NT2/D1 (cell line): ENCODE results near the gene CACNA1I.

Experiments used
- DNase-seq: peaks from one replicate; pipeline ENCODE4 v3.0.0-alpha.2; 2011; ENCODE audit warnings: low read depth, low spot score
- H3K27me3 ChIP-seq: 2 replicates; pipeline ENCODE4 v1.6.0; 2011; ENCODE audit warnings: mild to moderate bottlenecking; ENCODE audit not compliant: insufficient read length, insufficient read depth
- H3K36me3 ChIP-seq: 2 replicates; pipeline ENCODE4 v1.6.1; 2011; ENCODE audit warnings: mild to moderate bottlenecking, low read length, mixed read lengths; ENCODE audit not compliant: insufficient read depth, insufficient read length
- H3K4me1 ChIP-seq: 2 replicates; pipeline ENCODE4 v1.5.1; 2011; ENCODE audit not compliant: insufficient read depth, insufficient read length
- H3K4me3 ChIP-seq: 2 replicates; pipeline ENCODE4 v1.5.1; 2011; ENCODE audit warnings: low read depth; ENCODE audit not compliant: insufficient read length
- H3K9ac ChIP-seq: 2 replicates; pipeline ENCODE4 v1.6.0; 2011; ENCODE audit warnings: low read depth; ENCODE audit not compliant: insufficient read length
- H3K9me3 ChIP-seq: 2 replicates; pipeline ENCODE4 v1.5.1; 2011; ENCODE audit warnings: mild to moderate bottlenecking, low read length; ENCODE audit not compliant: insufficient read depth
- SUZ12 ChIP-seq: IDR thresholded peaks from 2 replicates; pipeline ENCODE4 v1.6.1; 2011; ENCODE audit not compliant: insufficient read length, insufficient read depth; ENCODE audit errors: extremely low read depth
- YY1 ChIP-seq: IDR thresholded peaks from 2 replicates; pipeline ENCODE4 v1.6.1; 2011; ENCODE audit not compliant: insufficient read length, insufficient read depth
- ZNF274 ChIP-seq: IDR thresholded peaks from 2 replicates; pipeline ENCODE4 v1.6.1; 2011; ENCODE audit warnings: mild to moderate bottlenecking, low read depth, low read length

CACNA1I gene

DNA sequence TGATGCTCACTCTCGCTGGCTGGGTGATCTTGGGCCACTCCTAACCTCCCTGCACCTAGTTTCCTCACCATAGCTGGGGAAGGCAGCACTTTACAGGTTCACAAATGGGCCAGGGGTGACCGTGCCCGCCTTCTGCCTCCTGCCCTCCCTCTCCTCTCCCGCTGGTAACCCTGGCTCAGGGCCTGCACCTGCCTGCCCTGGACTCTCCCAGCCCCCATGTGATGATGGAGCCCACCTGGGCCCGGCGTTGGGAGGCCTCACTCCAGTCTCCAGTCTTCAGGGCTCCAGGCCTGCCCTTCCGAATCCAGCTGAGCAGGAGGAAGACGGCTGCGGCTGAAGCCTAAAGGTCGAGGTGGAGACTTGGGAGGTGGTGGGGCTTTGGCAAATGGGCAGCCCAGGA lies 152.9 kb downstream of the CACNA1I start:
- H3K36me3 ChIP-seq = no peaks in the 10 kb centered on the region
- no peak overlapping the region for H3K9ac ChIP-seq
- H3K4me3 ChIP-seq = no peak overlapping the region
- no peaks in the 10 kb centered on the region for H3K9me3 ChIP-seq
- no peak for TF ChIP-seq YY1
- peaks cover 5% of the 10 kb centered on the region for H3K4me1 ChIP-seq
- DNase-seq = no peak
- peaks cover 22% of the 10 kb centered on the region for H3K27me3 ChIP-seq

DNA sequence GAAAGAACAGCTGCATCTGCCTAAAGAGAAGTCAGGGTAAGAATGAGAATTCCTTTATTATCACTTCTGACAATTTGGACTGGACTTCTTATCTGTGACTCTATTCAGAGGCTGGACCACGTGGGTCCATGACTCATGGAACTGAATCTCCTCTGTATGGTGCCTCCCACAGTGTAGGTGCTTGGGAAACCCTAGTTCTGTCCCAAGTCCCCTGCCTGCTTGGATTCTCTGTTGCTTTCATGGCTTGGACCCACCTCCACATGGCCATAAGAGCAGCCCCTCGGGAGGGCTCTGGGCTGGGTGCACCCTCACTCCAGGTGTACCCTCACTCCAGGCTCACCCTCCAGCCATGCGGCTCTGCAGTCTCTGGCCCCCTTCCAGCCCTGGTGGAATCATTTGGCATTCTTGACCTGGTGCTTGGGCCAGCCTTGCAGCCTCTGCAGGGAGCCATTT lies 153.4 kb downstream of the CACNA1I start:
- Histone ChIP-seq H3K9me3 (no peaks in the 10 kb centered on the region), H3K9ac (no peak overlapping the region), H3K4me3 (no peak overlapping the region), H3K36me3 (no peaks in the 10 kb centered on the region), H3K27me3 (peaks cover 26% of the 10 kb centered on the region), H3K4me1 (peaks cover 5% of the 10 kb centered on the region)
- DNase-seq = no peak
- TF ChIP-seq YY1 = no peak
- TF ChIP-seq SUZ12 = no peak
- TF ChIP-seq ZNF274 = no peak

DNA sequence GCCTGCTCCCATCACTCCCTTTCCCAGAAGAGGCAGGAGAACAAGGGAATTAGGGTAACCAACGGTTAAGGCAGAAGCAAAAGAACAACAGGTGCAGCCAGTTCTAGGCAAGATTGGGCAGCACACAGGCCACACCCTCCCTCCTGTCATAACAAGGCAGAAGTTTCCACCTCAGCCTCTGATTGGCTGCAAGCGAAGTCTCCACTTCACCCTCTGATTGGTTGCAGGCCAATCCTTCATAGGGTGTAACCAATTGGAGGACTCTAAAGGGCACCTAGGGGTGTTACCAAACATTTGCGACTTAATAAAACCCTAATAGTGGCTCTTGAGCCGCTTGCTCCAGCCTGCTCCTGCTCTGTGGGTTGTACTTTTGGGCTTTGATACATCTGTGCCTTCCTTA lies 153.8 kb downstream of the CACNA1I start:
- H3K4me3 ChIP-seq = no peak overlapping the region
- H3K36me3 ChIP-seq = no peaks in the 10 kb centered on the region
- no peak overlapping the region for H3K9ac ChIP-seq

DNA sequence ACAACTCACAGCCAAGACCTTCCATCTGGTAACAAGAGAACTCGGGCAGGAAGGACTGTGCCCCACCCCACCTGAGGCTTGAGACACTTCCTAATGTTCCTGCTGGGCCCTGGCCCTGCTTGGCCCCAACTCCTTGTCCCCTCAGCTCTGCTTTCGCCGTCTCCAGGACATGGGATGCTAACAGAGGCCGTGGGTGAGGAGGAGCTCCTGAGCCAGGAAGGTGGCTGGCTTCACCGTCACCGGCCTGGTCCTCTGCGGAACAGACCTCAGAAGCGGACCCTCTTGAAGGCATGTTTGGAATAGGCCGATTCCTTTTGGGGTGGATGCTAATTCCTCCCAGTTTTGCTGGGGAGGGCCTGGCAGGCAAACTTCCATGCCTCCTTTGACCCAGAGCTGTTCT lies 154.3 kb downstream of the CACNA1I start:
- Histone ChIP-seq H3K4me3 (no peak overlapping the region), H3K27me3 (peaks cover 26% of the 10 kb centered on the region), H3K36me3 (no peaks in the 10 kb centered on the region), H3K4me1 (peaks cover 5% of the 10 kb centered on the region), H3K9ac (no peak overlapping the region), H3K9me3 (no peaks in the 10 kb centered on the region)
- TF ChIP-seq YY1 (no peak), ZNF274 (no peak), SUZ12 (no peak)
- no peak for DNase-seq

More for the DNA sequence above, 153.8 kb downstream of the CACNA1I start:
- no peaks in the 10 kb centered on the region for H3K9me3 ChIP-seq
- peaks cover 26% of the 10 kb centered on the region for H3K27me3 ChIP-seq
- H3K4me1 ChIP-seq = peaks cover 5% of the 10 kb centered on the region
- TF ChIP-seq SUZ12 (no peak), YY1 (no peak), ZNF274 (no peak)
- no peak for DNase-seq

DNA sequence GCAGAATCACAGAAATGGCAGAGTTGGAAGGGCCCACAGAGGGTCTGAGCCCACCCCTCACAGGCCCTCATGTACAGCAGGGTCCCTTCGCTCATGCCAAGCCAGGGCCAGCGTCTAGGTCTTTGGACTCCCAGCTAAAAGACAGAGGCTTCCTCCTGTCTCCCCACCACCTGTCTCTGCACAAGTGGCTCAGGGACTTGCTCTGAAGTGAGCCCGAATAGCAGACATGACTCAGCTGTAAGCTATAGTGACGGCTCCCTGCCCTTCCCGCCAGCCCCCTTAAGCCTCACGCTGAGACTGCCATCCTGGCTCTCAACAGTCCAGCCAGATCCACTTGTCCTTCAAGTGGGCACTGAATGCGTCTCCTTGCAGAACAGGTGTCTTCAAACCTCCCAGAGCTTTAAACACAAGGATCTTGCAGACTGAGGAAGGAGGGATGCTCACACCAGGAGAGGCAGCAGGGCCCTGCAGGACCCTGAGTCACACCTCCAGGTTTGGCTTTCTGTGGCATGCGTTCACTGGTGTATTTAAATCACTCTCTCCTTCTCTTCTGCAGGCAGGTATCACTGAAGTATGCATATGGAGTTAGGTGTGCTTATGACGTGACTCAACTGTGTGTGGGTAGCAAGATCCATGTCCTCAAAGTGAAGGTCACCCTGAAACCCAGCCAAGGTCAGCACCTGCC lies 154.9 kb downstream of the CACNA1I start:
- no peak overlapping the region for H3K4me3 ChIP-seq
- H3K36me3 ChIP-seq = no peaks in the 10 kb centered on the region
- H3K9me3 ChIP-seq = no peaks in the 10 kb centered on the region
- DNase-seq = no peak
- H3K27me3 ChIP-seq = peaks cover 26% of the 10 kb centered on the region
- H3K9ac ChIP-seq = no peak overlapping the region
- peaks cover 5% of the 10 kb centered on the region for H3K4me1 ChIP-seq
- no peak for TF ChIP-seq YY1
- TF ChIP-seq SUZ12 = no peak
- TF ChIP-seq ZNF274 = no peak

DNA sequence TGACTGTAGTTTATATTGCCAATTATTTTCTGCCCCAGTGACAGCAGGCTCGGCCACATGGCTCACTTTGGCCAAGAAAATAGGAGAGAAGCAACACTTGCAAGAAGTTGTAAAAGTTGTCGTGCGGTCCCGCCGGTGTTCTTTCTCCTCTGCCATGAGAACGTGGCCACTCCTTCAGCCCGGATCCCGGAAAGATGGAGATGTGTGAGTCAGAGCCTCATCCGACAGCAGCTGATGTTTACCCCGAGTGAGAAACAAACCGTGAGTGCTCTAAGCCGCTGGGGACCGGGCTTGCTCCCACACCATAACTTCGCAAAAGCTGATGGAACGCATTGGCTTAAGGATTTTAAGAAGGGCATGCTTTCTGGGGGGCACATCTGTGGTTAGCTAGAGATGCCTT lies 157.0 kb downstream of the CACNA1I start:
- DNase-seq = no peak
- Histone ChIP-seq H3K9ac (no peak overlapping the region), H3K4me1 (peaks cover 5% of the 10 kb centered on the region), H3K36me3 (no peaks in the 10 kb centered on the region), H3K4me3 (no peak overlapping the region), H3K27me3 (peaks cover 26% of the 10 kb centered on the region), H3K9me3 (no peaks in the 10 kb centered on the region)
- TF ChIP-seq YY1 = no peak
- no peak for TF ChIP-seq SUZ12
- no peak for TF ChIP-seq ZNF274

DNA sequence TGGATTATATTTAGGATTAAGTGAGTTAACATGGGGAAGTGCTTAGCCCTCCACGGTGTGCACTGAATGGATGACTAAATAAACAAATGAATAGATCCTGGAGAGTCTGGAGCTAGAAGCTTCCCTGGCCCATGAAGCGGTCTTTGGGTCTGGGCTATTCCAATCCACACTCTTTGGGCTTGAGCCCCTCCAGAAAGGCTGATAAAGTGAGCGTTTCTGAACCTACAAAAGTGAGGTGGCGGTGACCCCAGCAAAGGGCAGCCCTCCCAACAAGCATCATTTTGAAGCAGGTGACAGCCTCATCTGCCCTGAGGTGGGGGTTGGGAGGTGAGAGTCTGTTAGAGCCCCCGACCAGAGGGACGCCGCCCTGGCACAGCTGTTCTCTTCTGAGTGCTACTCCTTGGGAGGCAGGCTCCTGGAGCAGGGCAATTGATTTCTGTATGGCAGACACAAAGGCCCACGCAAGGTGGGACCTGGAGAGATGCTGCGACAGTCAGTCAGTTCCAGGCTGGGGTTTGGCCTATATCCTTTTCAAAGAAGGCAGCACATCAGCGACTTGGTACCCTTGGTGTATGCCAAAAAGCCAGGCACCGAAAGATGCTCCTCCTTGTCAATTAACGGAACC lies 157.8 kb downstream of the CACNA1I start:
- no peak for TF ChIP-seq SUZ12
- TF ChIP-seq YY1 = no peak
- TF ChIP-seq ZNF274 = no peak
- no peak overlapping the region for H3K9ac ChIP-seq
- H3K36me3 ChIP-seq = no peaks in the 10 kb centered on the region
- no peak overlapping the region for H3K4me3 ChIP-seq
- peaks cover 26% of the 10 kb centered on the region for H3K27me3 ChIP-seq
- peaks cover 5% of the 10 kb centered on the region for H3K4me1 ChIP-seq
- no peaks in the 10 kb centered on the region for H3K9me3 ChIP-seq
- DNase-seq = no peak
